ENCODE results near the gene ATP5IF1.

The ATP5IF1 gene

DNA sequence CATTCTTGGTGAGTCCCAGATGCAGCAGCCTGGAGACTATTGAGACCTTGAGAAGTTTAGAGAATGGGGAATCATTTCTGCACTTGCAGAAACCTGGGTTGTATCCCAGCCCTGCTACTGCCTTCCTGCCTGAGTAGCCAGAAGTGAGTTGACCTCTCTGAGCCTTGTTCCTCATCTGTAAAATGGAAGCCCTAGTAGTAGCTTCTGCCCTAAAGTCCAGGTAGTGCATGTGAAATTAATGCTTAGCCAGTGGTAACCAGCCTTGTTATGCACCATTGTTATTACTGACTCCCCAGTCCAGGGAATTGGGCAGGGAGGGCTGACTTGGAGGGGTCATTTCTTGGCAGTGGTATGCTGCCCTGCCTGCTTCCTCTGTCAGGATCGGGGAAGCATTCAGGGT, 29.0 kb downstream of the ATP5IF1 start:
- no peak for DNase-seq (ENCODE audit: low spot score in 2 of 2)
- Histone ChIP-seq H3K4me3 (no peak overlapping the region), H3K27me3 (ENCODE audit: low read depth) (no peaks in the 10 kb centered on the region), H3K36me3 (replicated peaks) (peaks cover 10% of the 10 kb centered on the region; the same call in 1 of the 2 replicates), H3K4me1 (peaks cover 14% of the 10 kb centered on the region), H3K9me3 (no peaks in the 10 kb centered on the region)
- in situ Hi-C loops (cut with MboI; ENCODE audit: low sequenced_read_pairs): no loop called here

DNA sequence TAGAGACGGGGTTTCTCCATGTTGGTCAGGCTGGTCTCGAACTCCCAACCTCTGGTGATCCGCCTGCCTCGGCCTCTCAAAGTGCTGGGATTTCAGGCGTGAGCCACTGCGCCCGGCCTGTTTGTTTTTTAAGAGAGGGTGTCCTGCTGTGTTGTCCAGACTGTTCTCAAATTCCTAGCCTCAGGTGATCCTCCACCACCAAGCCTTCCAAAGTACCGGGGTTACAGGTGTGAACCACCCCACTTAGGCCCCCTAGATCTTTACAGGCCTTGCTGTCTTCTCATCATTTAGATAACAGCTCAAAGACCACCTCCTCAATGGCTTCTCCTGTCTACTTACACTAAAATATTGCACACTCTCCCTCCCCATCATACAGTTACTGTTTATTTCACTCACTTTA, 29.7 kb downstream of the ATP5IF1 start:
- in situ Hi-C loops (cut with MboI; ENCODE audit: low sequenced_read_pairs): no loop called here
- no peak for DNase-seq (ENCODE audit: low spot score in 2 of 2)
- Histone ChIP-seq H3K4me1 (peaks cover 14% of the 10 kb centered on the region), H3K36me3 (replicated peaks) (peaks cover 14% of the 10 kb centered on the region), H3K9me3 (no peaks in the 10 kb centered on the region), H3K4me3 (no peak overlapping the region), H3K27me3 (ENCODE audit: low read depth) (no peaks in the 10 kb centered on the region)

DNA sequence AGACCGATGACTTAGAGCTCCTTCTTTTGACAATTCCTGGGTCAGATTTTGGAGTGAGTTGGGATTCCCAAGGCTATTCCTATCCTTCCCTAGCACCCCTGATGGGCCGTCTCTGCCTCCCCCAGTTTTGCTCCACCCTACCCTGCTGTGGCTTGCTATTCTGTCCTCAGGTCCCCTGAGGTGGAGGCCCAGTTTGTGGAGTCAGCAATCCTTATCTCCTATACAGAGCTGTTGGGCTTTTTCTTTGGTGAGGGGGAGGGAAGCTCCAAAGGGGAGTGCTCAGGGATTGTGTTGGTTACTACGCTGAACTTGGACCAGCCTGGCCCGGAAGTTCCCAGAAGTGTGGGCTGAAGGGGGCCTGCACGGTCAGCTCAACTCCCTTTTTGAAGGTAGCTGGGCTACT, 31.0 kb downstream of the ATP5IF1 start:
- DNase-seq (ENCODE audit: low spot score in 2 of 2): no peak
- Histone ChIP-seq H3K36me3 (replicated peaks) (peaks cover 27% of the 10 kb centered on the region), H3K9me3 (no peaks in the 10 kb centered on the region), H3K27me3 (ENCODE audit: low read depth) (no peaks in the 10 kb centered on the region), H3K4me1 (peaks cover 6% of the 10 kb centered on the region; the same call in 1 of the 2 replicates), H3K4me3 (no peak overlapping the region)
- in situ Hi-C loops (cut with MboI; ENCODE audit: low sequenced_read_pairs): no loop called here

DNA sequence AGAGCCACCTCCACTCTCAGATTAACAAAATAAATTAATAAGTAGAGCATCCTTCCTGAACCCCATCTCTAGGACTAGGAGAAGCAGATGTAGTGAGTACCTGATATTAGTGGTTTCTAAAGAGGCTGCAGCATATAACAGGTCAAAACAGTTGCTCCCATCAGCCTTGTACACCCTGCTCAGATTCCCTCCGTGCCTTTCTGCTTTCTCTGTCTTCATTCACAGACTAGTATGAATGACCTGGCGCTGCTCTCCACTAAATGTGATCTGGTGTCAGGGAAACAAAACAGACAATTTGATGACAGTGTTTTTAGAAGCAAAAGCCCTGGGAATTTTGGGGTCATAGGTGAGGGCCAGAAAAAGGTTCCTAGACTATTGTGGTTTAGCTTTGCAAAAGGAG, 31.7 kb downstream of the ATP5IF1 start:
- no peak for DNase-seq (ENCODE audit: low spot score in 2 of 2)
- Histone ChIP-seq H3K4me1 (peaks cover 6% of the 10 kb centered on the region; the same call in 1 of the 2 replicates), H3K27me3 (ENCODE audit: low read depth) (no peaks in the 10 kb centered on the region), H3K36me3 (replicated peaks) (peaks cover 34% of the 10 kb centered on the region), H3K4me3 (no peak overlapping the region), H3K9me3 (no peaks in the 10 kb centered on the region)
- in situ Hi-C loops (cut with MboI; ENCODE audit: low sequenced_read_pairs): no loop called here

DNA sequence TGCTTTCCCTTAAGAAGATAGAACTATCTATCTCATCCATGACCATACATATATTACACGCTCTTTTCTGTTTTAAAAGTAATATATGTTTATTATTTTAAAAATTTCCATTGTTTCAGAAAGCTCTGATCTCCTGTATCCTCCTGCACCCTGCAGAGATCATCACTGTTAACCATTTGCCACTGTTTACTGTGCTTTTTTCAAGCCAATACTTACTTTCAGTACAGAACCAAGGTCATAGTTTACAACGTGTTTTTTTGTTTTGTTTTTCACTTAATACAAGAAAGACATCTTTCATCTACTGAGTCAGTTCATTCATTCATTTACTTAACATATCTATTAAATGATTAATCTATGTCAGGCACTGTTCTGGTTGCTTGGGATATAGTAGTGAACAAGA, 33.6 kb downstream of the ATP5IF1 start:
- DNase-seq (ENCODE audit: low spot score in 2 of 2): no peak
- H3K36me3 ChIP-seq (replicated peaks): peaks cover 53% of the 10 kb centered on the region
- no peaks in the 10 kb centered on the region for H3K9me3 ChIP-seq
- in situ Hi-C loops (cut with MboI; ENCODE audit: low sequenced_read_pairs): no loop called here
- H3K27me3 ChIP-seq (ENCODE audit: low read depth): no peaks in the 10 kb centered on the region
- H3K4me3 ChIP-seq: no peak overlapping the region
- peaks cover 6% of the 10 kb centered on the region; the same call in 1 of the 2 replicates for H3K4me1 ChIP-seq

DNA sequence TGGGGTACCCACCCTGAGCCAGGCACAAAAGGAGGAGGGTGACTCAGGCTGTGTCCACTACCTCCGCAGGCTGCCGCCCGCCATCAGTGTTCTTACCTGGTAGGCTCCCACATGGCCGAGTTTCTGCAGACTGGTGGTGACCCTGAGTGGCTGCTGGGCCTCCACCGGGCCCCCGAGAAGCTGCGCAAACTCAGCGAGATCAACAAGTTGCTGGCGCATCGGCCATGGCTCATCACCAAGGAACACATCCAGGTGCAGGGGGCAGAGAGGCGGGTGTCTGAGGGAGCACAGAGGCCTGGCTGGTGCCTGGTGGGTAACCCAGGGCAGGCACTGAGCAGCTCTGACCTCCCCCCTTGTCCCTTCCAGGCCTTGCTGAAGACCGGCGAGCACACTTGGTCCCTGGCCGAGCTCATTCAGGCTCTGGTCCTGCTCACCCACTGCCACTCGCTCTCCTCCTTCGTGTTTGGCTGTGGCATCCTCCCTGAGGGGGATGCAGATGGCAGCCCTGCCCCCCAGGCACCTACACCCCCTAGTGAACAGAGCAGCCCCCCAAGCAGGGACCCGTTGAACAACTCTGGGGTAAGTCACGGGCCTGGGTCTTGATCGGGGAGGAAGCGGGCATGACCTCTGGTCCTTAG, 36.4 kb downstream of the ATP5IF1 start:
- Histone ChIP-seq H3K4me1 (no peaks in the 10 kb centered on the region), H3K9me3 (no peaks in the 10 kb centered on the region), H3K4me3 (no peak overlapping the region), H3K36me3 (replicated peaks) (peaks cover 74% of the 10 kb centered on the region), H3K27me3 (ENCODE audit: low read depth) (no peaks in the 10 kb centered on the region)
- DNase-seq (ENCODE audit: low spot score in 2 of 2): no peak
- in situ Hi-C loops (cut with MboI; ENCODE audit: low sequenced_read_pairs): no loop called here

DNA sequence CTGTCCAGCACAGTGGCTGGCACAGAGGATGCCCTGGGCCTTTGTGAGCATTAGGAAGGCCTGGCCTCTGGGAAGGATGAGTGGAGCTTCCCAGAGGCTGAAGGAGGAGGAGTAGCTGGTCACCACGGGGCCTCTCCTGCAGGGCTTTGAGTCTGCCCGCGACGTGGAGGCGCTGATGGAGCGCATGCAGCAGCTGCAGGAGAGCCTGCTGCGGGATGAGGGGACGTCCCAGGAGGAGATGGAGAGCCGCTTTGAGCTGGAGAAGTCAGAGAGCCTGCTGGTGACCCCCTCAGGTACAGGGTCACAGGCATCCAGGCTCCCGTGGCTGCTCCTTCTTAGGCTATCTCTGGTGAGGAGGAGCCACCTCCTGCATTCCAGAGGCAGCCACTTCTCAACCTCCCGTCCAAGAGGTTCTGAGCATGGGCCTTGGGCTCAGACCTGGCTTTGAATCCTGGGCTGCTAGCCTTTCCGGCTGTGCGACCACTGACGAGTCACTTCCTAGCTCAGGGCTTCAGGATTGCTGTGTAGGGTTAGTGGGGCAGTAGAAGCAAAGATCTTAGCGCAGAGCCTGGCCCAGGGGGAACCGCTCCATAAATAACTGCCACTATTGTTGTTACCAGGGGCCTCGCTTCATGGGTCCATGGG, 37.4 kb downstream of the ATP5IF1 start:
- H3K4me3 ChIP-seq: no peak overlapping the region
- H3K27me3 ChIP-seq (ENCODE audit: low read depth): no peaks in the 10 kb centered on the region
- in situ Hi-C loops (cut with MboI; ENCODE audit: low sequenced_read_pairs): no loop called here
- H3K9me3 ChIP-seq: no peaks in the 10 kb centered on the region
- no peaks in the 10 kb centered on the region for H3K4me1 ChIP-seq
- peaks cover 84% of the 10 kb centered on the region for H3K36me3 ChIP-seq (replicated peaks)
- DNase-seq (ENCODE audit: low spot score in 2 of 2): no peak

DNA sequence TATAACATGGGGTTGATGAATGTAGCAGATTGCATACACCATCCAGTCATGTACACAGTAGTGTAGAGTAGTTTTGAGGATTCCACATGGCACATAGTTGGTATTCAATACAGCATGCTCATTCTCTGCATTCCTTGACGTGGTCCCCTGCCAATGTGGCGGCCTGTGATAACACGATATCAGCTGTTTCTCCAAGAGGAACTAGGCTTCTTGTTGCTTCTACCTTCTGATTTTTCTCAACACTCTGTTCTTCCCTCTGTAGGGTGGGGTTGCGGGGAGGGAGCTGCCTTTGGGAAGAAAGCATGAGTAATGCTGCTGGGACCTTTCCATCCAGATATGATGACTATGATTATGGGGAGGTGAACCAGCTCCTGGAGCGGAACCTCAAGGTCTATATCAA, 42.8 kb downstream of the ATP5IF1 start:
- Histone ChIP-seq H3K4me3 (no peak overlapping the region), H3K36me3 (replicated peaks) (peaks cover 69% of the 10 kb centered on the region), H3K4me1 (no peaks in the 10 kb centered on the region), H3K27me3 (ENCODE audit: low read depth) (no peaks in the 10 kb centered on the region), H3K9me3 (no peaks in the 10 kb centered on the region)
- in situ Hi-C loops (cut with MboI; ENCODE audit: low sequenced_read_pairs): no loop called here
- DNase-seq (ENCODE audit: low spot score in 2 of 2): no peak

DNA sequence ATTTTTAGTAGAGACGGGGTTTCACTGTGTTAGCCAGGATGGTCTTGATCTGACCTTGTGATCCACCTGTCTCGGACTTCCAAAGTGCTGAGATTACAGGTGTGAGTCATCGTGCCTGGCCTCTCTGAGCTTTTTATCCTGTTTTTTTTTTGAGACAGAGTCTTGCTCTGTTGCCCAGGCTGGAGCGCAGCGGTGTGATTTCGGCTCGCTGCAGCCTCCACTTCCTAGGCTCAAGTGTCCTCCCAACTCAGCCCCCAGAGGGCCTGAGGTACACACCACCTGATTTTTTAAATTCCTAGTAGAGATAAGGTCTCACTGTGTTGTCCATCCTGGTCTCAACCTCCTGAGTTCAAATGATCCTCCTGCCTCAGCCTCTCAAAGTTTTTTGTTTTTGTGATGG, 43.8 kb downstream of the ATP5IF1 start:
- Histone ChIP-seq H3K9me3 (no peaks in the 10 kb centered on the region), H3K27me3 (ENCODE audit: low read depth) (no peaks in the 10 kb centered on the region), H3K36me3 (replicated peaks) (peaks cover 60% of the 10 kb centered on the region), H3K4me1 (no peaks in the 10 kb centered on the region), H3K4me3 (no peak overlapping the region)
- DNase-seq (ENCODE audit: low spot score in 2 of 2): no peak
- in situ Hi-C loops (cut with MboI; ENCODE audit: low sequenced_read_pairs): no loop called here

DNA sequence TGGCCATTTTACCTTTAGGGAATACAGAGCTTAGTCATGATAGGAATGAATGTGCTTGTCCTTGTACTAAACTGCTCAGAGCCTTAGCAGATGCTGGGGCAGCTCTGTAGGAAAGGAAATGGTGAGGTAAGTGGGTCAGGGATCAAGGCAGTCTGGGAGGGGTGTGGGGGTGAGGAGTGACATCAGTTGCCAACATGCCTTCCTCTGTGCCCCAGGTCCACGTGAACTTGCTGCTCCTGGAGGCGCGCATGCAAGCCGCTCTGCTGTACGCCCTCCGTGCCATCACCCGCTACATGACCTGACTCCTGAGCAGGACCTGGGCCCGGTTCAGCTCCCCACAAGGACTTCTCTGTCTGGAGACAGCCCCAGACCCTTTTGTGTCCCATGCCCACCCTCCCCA, 44.6 kb downstream of the ATP5IF1 start:
- no peak overlapping the region for H3K4me3 ChIP-seq
- in situ Hi-C loops (cut with MboI; ENCODE audit: low sequenced_read_pairs): no loop called here
- peaks cover 52% of the 10 kb centered on the region for H3K36me3 ChIP-seq (replicated peaks)
- no peak for DNase-seq (ENCODE audit: low spot score in 2 of 2)
- H3K9me3 ChIP-seq: no peaks in the 10 kb centered on the region
- H3K27me3 ChIP-seq (ENCODE audit: low read depth): no peaks in the 10 kb centered on the region
- H3K4me1 ChIP-seq: no peaks in the 10 kb centered on the region

DNA sequence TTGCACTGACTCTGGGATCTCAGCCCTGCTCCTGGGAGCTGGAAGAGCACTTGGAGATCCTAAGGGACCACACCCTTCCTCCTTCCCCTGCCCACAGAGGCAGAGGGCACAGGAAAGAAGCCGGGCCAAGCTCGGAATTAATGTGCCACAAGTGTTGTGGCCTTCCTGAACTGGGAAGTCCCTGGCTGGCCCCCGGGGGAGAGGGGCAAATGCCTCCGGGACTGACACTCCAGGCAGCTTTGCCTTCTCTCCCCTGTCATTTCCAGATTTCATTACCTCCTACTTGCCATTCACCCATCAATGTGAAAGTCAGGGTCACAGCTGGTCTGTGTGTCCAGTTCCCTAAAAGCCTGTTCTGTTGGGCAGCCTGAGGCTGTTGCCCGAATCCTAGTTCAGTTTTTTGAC, 45.1 kb downstream of the ATP5IF1 start:
- no peak for DNase-seq (ENCODE audit: low spot score in 2 of 2)
- Histone ChIP-seq H3K9me3 (no peaks in the 10 kb centered on the region), H3K4me3 (no peak overlapping the region), H3K36me3 (replicated peaks) (peaks cover 47% of the 10 kb centered on the region), H3K4me1 (no peaks in the 10 kb centered on the region), H3K27me3 (ENCODE audit: low read depth) (no peaks in the 10 kb centered on the region)
- in situ Hi-C loops (cut with MboI; ENCODE audit: low sequenced_read_pairs): no loop called here

DNA sequence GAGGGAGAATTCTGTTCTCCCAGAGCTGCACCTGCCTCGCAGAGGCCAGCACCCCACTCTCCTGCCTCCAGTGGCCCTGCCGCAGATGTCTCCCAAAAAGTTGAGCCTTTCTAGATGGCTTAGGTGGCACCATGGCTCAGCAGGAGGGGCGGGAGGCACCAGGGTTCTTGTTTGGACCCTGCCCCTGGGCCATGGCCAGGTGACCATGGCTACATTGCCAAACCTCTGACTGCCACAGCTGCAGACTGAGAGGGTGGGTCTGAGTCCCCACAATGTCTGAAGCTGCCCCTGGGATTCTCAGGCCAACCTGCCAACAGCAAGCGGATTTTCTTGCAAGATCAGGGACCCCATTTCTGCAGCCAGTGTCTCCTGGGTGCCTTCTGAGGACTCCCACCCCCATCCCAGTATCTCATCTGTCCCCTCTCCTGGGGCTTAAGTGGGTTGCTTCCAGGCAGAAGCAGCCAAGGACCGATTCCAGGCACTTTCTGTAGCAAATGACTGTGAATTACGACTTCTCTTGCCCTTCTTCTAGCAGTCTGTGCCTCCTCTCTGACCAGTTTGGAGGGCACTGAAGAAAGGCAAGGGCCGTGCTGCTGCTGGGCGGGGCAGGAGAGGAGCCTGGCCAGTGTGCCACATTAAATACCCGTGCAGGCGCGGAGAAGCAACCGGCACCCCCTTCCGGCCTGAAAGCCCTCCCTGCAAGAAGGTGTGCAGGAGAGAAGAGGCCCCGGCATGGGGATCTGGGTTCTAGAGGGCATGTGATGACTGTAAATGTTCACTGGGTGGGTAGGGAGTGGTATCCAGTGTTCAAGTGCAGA, 45.9 kb downstream of the ATP5IF1 start:
- H3K36me3 ChIP-seq (replicated peaks): peaks cover 44% of the 10 kb centered on the region
- in situ Hi-C loops (cut with MboI; ENCODE audit: low sequenced_read_pairs): no loop called here
- DNase-seq (ENCODE audit: low spot score in 2 of 2): no peak
- no peak overlapping the region for H3K4me3 ChIP-seq
- H3K9me3 ChIP-seq: no peaks in the 10 kb centered on the region
- H3K27me3 ChIP-seq (ENCODE audit: low read depth): no peaks in the 10 kb centered on the region
- no peaks in the 10 kb centered on the region for H3K4me1 ChIP-seq

DNA sequence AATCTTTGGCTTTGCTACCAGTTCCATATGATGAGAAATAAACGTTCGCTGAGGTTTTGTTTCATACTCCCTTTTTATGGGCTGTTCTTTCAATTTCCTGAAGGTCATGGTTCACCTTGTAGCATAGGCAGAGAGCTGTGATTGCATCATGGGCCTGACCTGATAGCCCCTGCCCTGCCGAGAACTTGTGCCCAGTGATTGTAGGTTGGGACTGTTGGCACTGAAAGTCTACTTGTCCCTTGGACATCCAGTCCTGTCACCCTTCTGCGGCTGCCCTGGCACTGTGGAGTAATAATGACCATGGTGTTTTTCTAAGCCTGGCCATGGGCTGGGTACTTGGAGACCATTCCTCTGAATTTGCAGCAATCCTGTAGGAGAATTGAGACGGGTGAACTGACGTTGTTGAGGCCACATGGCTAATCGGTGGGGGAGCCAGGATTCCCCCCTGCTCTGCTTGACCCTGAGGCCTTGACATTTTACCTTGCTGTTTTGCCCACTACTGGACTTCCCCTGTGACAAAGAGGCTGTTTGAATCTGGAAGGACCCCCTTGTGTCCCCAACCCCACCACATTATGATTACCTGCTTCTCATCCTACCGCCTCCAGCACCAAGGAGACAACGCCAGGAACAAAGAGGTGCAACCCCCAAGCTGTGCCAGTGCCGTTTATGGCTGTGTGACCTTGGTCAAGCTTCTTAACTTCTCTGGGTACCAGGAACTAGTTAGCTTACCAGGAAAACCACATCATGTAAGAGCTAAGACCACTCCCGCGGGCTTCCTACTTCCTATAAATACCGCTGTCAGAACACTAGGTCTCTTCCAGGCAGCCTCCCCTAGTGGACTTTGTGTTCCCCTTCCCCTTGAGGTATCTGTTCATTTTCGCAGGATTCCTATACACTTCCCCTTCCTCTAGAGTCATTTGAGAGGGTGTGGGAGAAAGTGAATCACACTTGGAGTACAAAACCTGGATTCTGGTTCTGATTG, 46.8 kb downstream of the ATP5IF1 start:
- Histone ChIP-seq H3K4me1 (no peaks in the 10 kb centered on the region), H3K9me3 (no peaks in the 10 kb centered on the region), H3K4me3 (no peak overlapping the region), H3K27me3 (ENCODE audit: low read depth) (no peaks in the 10 kb centered on the region), H3K36me3 (replicated peaks) (peaks cover 37% of the 10 kb centered on the region)
- no peak for DNase-seq (ENCODE audit: low spot score in 2 of 2)
- in situ Hi-C loops (cut with MboI; ENCODE audit: low sequenced_read_pairs): no loop called here
